Vagina (tissue), 2 donors: ENCODE results near the gene C1QL1. TPM values are rescaled to one million over a fixed set of nuclear protein-coding genes. Genes with fewer than 3 reads are reported as not detected.

Experiments
- DNase-seq, 2 donors: peaks; one replicate each; pipeline ENCODE4 v3.0.0-alpha.2; 2017; ENCODE audit errors: extremely low spot score in 2 of 2
- H3K27ac ChIP-seq: fragments of 200-600 bp; sonication (generic); one replicate; pipeline ENCODE4 v1.5.1; 2019
- H3K27me3 ChIP-seq: fragments of 200-600 bp; sonication (generic); one replicate; pipeline ENCODE4 v1.5.1; 2019
- H3K36me3 ChIP-seq, 2 donors: fragments of 200-600 bp; sonication (generic); one replicate each; pipeline ENCODE4 v1.5.1; 2017 to 2019
- H3K4me1 ChIP-seq: fragments of 200-600 bp; sonication (generic); one replicate; pipeline ENCODE4 v1.5.1; 2019
- H3K4me3 ChIP-seq, 2 donors: fragments of 200-600 bp; sonication (generic); 1 replicate in 1 of 2; 2 replicates in 1 of 2; pipeline ENCODE4 v1.5.1; 2016 to 2019
- H3K9me3 ChIP-seq: fragments of 200-600 bp; sonication (generic); one replicate; pipeline ENCODE4 v1.5.1; 2019
- POLR2A ChIP-seq, 2 donors: fragments of 450-650 bp; IDR thresholded peaks; one replicate each; pipeline ENCODE4 v1.6.1; 2017; ENCODE audit warnings: antibody characterized with exemption in 2 of 2, mild to moderate bottlenecking in 2 of 2, moderate library complexity in 2 of 2
- POLR2AphosphoS5 ChIP-seq, 2 donors: sonication (generic); formaldehyde crosslinking; IDR thresholded peaks; one replicate each; pipeline ENCODE4 v1.9.0; 2017; ENCODE audit warnings: antibody characterized with exemption in 2 of 2, mild to moderate bottlenecking in 2 of 2, low read depth in 1 of 2; ENCODE audit not compliant: insufficient read depth in 1 of 2
- intact Hi-C: fragments of 100-400 bp; cut with DNase I; formaldehyde crosslinking; loops from one replicate; pipeline ENCODE4 v1.15.1; 2023
- total RNA-seq: library from RNA; depleted of rRNA; stranded (reverse); fragments of >200 nt; gene quantifications from one replicate; pipeline ENCODE4 v1.2.3, GENCODE V29; 2016
- TF ChIP-seq, protein P1 (sequence below), 3 experiments: fragments of 450-650 bp in 2 of 3; fragments of 200-600 bp in 1 of 3; sonication (generic) in 1 of 3; IDR thresholded peaks; one replicate each; pipeline ENCODE4 v1.5.1; 2017 to 2019; ENCODE audit warnings: antibody characterized with exemption in 3 of 3, mild to moderate bottlenecking in 2 of 3, moderate library complexity in 2 of 3

The C1QL1 gene
- total RNA-seq, 1 donor from 2014 or later, result 6.9 TPM

DNA sequence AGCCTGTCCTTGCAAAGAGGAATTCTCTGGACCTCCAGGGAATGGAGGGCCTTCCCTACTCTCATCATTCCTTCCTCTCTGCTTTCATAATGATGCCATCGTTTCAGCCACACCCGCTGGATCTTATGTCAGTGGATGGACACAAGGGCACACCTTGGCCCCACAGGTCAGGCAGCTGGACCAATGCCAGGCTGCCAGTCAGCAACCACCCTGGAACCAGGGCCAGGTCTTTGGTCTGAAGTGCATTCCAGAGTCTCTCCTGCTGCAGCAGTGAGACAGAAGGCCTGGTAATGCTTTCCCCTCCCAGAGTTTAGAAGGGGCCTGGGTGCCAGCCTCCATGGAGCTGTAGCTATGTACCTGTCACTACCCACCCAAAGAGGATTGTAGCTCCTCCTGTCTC lies 7.4 kb downstream of the C1QL1 start:
- Histone ChIP-seq H3K36me3 (no peaks in the 10 kb centered on the region), H3K4me1 (peaks cover 11% of the 10 kb centered on the region), H3K27me3 (no peaks in the 10 kb centered on the region), H3K9me3 (no peaks in the 10 kb centered on the region), H3K27ac (no peak overlapping the region), H3K4me3 (no peak overlapping the region)
- intact Hi-C loops, result no loop called here
- DNase-seq, result no peak
- TF ChIP-seq POLR2A (IDR thresholded peaks at IDR 0.05), result no peak
- TF ChIP-seq POLR2AphosphoS5 (IDR thresholded peaks at IDR 0.05; ENCODE audit: insufficient read depth in 1 of 2, low read depth in 1 of 2), result no peak
- TF ChIP-seq, protein P1, sequence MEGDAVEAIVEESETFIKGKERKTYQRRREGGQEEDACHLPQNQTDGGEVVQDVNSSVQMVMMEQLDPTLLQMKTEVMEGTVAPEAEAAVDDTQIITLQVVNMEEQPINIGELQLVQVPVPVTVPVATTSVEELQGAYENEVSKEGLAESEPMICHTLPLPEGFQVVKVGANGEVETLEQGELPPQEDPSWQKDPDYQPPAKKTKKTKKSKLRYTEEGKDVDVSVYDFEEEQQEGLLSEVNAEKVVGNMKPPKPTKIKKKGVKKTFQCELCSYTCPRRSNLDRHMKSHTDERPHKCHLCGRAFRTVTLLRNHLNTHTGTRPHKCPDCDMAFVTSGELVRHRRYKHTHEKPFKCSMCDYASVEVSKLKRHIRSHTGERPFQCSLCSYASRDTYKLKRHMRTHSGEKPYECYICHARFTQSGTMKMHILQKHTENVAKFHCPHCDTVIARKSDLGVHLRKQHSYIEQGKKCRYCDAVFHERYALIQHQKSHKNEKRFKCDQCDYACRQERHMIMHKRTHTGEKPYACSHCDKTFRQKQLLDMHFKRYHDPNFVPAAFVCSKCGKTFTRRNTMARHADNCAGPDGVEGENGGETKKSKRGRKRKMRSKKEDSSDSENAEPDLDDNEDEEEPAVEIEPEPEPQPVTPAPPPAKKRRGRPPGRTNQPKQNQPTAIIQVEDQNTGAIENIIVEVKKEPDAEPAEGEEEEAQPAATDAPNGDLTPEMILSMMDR (IDR thresholded peaks at IDR 0.05), result no peak

DNA sequence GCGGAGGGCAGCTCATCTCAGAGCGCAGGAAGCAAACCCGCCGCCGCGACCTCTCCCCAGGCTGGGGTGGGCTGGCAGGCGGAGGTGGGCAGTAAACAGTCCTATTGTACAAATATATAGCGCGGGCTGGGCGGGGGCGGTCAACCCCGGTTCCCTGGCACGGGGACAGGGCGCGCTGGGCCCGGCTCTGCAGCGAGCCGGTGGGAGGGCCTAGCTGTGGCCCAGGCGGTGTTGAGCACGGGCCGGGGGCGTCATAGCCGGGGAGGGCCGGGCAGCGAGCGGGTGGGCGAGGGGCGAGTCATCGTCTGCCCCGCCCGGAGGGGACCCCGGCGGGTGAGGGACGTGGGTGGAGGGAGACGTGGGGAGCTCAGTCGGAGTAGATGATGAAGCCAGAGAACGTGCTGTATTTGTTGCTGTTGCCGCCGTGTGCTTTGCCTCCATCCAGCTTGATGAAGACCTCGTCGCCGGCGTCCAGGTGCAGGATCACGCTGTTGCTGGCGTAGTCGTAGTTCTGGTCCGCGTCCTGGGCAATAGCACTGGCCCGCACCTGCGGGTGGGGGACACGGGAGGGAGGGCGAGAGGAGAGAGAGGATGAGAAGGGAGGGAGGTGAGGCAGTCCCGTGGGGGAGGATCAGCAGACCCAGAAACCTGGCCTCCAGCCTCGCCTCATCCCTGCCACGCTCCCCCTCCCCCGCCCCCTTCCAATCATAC lies 8.1 kb downstream of the C1QL1 start:
- H3K27me3 ChIP-seq, result no peaks in the 10 kb centered on the region
- TF ChIP-seq POLR2A (IDR thresholded peaks at IDR 0.05) (no peak), POLR2AphosphoS5 (IDR thresholded peaks at IDR 0.05; ENCODE audit: insufficient read depth in 1 of 2, low read depth in 1 of 2) (no peak)
- TF ChIP-seq, protein P1 (IDR thresholded peaks at IDR 0.05), result no peak
- no peak overlapping the region for H3K27ac ChIP-seq
- H3K4me1 ChIP-seq, result peaks cover 11% of the 10 kb centered on the region
- H3K4me3 ChIP-seq, result peak overlapping the region; percentile 12 to 25
- DNase-seq, result no peak
- intact Hi-C loops, result no loop called here
- H3K9me3 ChIP-seq, result no peaks in the 10 kb centered on the region
- no peaks in the 10 kb centered on the region for H3K36me3 ChIP-seq

DNA sequence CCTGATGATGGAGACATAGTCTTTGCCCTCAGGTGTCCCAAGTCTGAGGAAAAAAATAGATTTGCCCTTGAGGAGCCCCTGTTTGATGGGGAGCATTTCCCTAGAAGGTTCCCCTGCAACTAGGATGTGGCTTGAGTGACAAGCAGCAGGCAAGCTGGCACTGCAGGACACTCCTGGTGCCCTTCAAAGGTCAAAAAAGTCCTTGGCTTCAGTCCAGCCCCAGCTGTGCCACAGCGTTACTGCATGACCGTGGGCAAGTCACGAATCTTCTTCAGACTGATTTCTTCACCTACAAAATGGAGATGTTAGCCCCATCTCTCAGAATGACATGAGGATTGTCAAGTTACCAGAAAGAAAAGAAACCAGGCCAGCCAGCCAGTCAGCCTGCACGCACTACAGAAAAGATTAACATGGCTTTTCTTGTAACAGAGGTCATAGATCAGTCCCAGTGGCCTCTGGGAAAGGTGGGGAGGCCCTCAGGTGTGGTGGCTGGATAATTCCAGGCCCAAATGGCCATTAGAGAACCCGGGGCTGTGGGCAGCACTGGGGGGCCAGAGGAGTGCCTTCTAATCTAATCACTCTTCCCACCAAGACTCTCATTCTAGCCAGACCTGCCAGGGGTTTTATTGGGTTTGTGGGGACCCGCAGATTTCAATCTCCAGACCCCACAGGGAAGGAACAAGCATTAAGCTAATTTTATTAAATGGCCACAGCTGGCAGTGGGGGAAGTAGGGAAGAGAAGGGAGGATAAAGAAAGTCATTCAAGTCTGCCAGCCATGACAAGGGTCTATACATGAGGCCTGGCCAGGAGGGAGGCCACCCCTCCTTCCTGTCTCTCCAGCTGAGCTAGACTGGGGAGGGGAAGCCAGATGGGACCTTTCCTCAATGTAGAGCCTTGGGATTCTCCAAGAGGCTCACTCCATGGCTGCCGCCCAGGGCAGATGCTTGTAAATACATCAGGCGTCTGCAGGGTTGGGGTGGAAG lies 10.8 kb downstream of the C1QL1 start:
- intact Hi-C loops, result no loop called here
- Histone ChIP-seq H3K4me1 (peaks cover 11% of the 10 kb centered on the region), H3K27ac (no peak overlapping the region), H3K9me3 (no peaks in the 10 kb centered on the region), H3K27me3 (no peaks in the 10 kb centered on the region), H3K36me3 (no peaks in the 10 kb centered on the region), H3K4me3 (no peak overlapping the region)
- no peak for DNase-seq
- TF ChIP-seq, protein P1 (IDR thresholded peaks at IDR 0.05), result no peak
- TF ChIP-seq POLR2A (IDR thresholded peaks at IDR 0.05) (no peak), POLR2AphosphoS5 (IDR thresholded peaks at IDR 0.05; ENCODE audit: insufficient read depth in 1 of 2, low read depth in 1 of 2) (no peak)

DNA sequence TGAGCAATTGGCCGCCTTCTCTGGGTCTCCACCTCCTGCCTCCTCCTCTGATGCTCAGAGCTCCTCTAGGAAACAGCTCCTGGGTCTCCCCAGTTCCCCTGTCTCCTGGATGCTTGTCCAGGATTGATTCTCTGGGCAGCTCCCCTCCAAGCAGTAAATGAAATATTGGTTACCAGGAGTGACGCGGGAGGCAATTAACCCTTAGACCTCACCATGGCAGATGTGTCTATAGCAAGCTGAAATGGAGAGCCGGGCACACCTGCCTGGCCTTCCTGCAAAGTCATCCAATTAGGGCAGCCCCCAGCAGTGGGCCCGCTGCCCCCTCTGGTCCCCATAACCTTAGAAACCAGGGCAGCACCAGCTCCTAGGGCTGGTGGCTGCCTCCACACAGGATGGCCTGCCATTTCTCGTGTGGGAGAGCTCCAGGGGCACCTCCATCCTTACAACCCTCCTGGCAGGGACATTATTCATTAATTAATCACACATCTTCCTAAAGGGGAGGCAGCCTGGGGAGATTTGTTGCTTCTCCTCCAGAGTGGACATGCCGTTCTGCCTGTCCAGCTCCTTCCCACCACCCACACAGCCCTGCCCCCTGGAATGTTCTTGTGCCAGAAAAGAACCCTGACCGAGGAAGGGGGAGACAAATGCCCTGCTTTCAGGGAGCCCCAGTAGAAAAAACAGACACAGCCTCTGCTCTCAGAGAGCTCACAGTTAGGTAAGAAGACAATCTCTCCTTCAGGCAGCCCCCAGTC lies 12.3 kb downstream of the C1QL1 start:
- Histone ChIP-seq H3K27ac (no peak overlapping the region), H3K4me3 (no peak overlapping the region), H3K36me3 (no peaks in the 10 kb centered on the region), H3K9me3 (no peaks in the 10 kb centered on the region), H3K4me1 (peaks cover 11% of the 10 kb centered on the region), H3K27me3 (no peaks in the 10 kb centered on the region)
- no peak for TF ChIP-seq POLR2AphosphoS5 (IDR thresholded peaks at IDR 0.05; ENCODE audit: insufficient read depth in 1 of 2, low read depth in 1 of 2)
- intact Hi-C loops, result no loop called here
- no peak for DNase-seq

DNA sequence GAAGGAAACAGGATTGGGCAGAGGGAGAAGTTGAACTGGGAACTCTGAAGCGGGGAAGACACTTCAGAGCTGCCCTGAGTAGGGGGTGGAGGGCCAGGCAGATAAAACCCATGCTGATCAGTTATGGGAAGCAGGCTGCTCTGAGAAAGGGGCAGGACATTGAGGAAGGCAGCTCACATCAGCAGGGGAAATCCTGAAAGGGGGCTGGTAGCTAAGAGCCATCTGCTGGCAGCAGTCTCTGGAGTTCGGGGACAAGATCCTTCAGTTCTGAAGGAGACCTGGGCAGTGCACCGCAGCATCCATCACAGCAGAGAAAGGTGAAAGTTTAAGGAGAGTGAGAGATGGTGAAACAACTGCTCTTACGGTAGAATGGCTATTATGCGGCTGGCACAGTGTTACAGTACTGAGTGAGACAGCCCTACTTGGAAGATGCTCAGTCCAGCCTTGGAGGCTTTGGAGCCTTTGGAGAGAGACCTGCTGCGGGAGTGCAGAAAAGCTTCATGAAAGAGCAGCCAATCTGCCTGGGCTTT lies 15.1 kb downstream of the C1QL1 start:
- intact Hi-C loops, result no loop called here
- H3K36me3 ChIP-seq, result no peaks in the 10 kb centered on the region
- TF ChIP-seq, protein P1 (IDR thresholded peaks at IDR 0.05), result no peak
- TF ChIP-seq POLR2A (IDR thresholded peaks at IDR 0.05), result no peak
- TF ChIP-seq POLR2AphosphoS5 (IDR thresholded peaks at IDR 0.05; ENCODE audit: insufficient read depth in 1 of 2, low read depth in 1 of 2), result no peak
- no peaks in the 10 kb centered on the region for H3K9me3 ChIP-seq
- H3K4me1 ChIP-seq, result no peaks in the 10 kb centered on the region
- no peak overlapping the region for H3K4me3 ChIP-seq
- no peak for DNase-seq
- no peak overlapping the region for H3K27ac ChIP-seq
- H3K27me3 ChIP-seq, result no peaks in the 10 kb centered on the region
